Spleen (tissue), 7 donors: ENCODE data around the gene CD207.

ENCODE experiments used
- POLR2AphosphoS5 ChIP-seq, 3 donors: sonication (generic); formaldehyde crosslinking; IDR thresholded peaks; one replicate each; pipeline ENCODE4 v1.5.1; 2017; ENCODE audit warnings: antibody characterized with exemption in 3 of 3
- TF ChIP-seq, protein P1 (sequence below), 11 experiments: fragments of 200-600 bp in 7 of 11; fragments of 450-650 bp in 4 of 11; sonication (generic) in 4 of 11; IDR thresholded peaks in 8 of 11; conservative IDR thresholded peaks in 3 of 11; 1 replicate in 7 of 11; 2 replicates in 4 of 11; pipeline versions ENCODE4 v1.4.0 to v1.8.0; 2016 to 2021; ENCODE audit warnings: antibody characterized with exemption in 11 of 11, inconsistent platforms in 4 of 11, mild to moderate bottlenecking in 1 of 11
- donor health status: DM: no; HTN: no; CAD: no; lungs with moderate emphysema.
- donor health status: DM: no; HTN: no; CAD: no.
- donor health status: DM: no; HTN: no; CAD: no.

DNA sequence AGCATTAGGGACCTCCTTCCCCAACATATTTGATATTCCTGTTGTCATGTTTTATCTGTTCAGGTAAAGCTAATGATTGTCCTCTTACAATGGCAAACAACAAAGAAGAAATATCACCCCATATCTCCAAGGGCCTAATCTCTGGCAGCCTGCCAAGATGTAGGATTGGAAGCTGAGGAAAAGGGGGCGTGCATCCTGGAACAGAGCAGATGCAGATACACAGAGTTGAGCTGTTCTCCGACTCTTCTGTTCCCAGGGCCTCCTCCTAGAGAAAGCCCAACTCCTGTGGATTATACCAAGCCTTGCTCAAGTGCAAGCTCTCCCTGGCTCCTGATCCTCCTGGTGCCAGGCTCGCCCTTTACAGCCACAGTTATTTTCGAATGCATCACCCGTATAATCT lies 35.2 kb upstream of the CD207 start:
- TF ChIP-seq, protein P1, sequence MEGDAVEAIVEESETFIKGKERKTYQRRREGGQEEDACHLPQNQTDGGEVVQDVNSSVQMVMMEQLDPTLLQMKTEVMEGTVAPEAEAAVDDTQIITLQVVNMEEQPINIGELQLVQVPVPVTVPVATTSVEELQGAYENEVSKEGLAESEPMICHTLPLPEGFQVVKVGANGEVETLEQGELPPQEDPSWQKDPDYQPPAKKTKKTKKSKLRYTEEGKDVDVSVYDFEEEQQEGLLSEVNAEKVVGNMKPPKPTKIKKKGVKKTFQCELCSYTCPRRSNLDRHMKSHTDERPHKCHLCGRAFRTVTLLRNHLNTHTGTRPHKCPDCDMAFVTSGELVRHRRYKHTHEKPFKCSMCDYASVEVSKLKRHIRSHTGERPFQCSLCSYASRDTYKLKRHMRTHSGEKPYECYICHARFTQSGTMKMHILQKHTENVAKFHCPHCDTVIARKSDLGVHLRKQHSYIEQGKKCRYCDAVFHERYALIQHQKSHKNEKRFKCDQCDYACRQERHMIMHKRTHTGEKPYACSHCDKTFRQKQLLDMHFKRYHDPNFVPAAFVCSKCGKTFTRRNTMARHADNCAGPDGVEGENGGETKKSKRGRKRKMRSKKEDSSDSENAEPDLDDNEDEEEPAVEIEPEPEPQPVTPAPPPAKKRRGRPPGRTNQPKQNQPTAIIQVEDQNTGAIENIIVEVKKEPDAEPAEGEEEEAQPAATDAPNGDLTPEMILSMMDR (IDR thresholded peaks at IDR 0.05 in 8 of 11, conservative IDR thresholded peaks at IDR 0.05 in 3 of 11), result no peak
- no peak for TF ChIP-seq POLR2AphosphoS5 (IDR thresholded peaks at IDR 0.05)
